DOHH2 (cell line): ENCODE data around the gene HBZ.

Experiments
- EZH2phosphoT487 ChIP-seq: fragments of 200-600 bp; sonication (generic); IDR thresholded peaks from 2 replicates; pipeline ENCODE4 v1.6.1; 2017; ENCODE audit warnings: borderline replicate concordance, mild to moderate bottlenecking, antibody characterized with exemption, low read length, moderate library complexity, mixed read lengths
- TF ChIP-seq, protein P1 (sequence below): fragments of 200-600 bp; sonication (generic); IDR thresholded peaks from one replicate; pipeline ENCODE4 v1.5.1; 2014; ENCODE audit warnings: antibody characterized with exemption, mild to moderate bottlenecking, low read depth, low read length; ENCODE audit not compliant: poor library complexity, severe bottlenecking

DNA sequence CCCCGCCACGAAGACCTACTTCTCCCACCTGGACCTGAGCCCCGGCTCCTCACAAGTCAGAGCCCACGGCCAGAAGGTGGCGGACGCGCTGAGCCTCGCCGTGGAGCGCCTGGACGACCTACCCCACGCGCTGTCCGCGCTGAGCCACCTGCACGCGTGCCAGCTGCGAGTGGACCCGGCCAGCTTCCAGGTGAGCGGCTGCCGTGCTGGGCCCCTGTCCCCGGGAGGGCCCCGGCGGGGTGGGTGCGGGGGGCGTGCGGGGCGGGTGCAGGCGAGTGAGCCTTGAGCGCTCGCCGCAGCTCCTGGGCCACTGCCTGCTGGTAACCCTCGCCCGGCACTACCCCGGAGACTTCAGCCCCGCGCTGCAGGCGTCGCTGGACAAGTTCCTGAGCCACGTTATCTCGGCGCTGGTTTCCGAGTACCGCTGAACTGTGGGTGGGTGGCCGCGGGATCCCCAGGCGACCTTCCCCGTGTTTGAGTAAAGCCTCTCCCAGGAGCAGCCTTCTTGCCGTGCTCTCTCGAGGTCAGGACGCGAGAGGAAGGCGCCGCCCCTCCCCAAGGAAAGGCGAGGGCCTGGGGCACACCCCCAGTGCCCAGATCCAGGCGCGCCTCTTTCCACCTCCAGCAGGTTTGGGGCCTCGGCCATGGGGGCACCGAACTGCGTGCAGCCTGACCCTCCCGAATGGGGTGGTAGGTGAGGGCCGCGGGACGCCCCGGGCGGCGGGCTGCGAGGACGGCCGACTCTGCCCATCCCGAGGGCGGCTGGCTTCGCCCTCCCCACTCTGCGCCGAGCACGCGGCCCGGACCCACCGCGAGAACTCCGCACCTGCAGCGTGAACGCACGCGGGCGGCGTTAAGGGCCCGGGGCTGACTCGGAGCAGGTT lies 28.5 kb downstream of the HBZ start:
- TF ChIP-seq, protein P1, sequence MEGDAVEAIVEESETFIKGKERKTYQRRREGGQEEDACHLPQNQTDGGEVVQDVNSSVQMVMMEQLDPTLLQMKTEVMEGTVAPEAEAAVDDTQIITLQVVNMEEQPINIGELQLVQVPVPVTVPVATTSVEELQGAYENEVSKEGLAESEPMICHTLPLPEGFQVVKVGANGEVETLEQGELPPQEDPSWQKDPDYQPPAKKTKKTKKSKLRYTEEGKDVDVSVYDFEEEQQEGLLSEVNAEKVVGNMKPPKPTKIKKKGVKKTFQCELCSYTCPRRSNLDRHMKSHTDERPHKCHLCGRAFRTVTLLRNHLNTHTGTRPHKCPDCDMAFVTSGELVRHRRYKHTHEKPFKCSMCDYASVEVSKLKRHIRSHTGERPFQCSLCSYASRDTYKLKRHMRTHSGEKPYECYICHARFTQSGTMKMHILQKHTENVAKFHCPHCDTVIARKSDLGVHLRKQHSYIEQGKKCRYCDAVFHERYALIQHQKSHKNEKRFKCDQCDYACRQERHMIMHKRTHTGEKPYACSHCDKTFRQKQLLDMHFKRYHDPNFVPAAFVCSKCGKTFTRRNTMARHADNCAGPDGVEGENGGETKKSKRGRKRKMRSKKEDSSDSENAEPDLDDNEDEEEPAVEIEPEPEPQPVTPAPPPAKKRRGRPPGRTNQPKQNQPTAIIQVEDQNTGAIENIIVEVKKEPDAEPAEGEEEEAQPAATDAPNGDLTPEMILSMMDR: no peak
- TF ChIP-seq EZH2phosphoT487: no peak
